Heart left ventricle (tissue), 16 donors: ENCODE data around the gene JUN. TPM values are rescaled to one million over a fixed set of nuclear protein-coding genes. Genes with fewer than 3 reads are reported as not detected.

Experiments
- ATAC-seq, 4 donors: fragments of 200-7000 bp; cut with Tn5 transposase; one replicate each; pipeline ENCODE4 v1.9.1; 2020 to 2022; ENCODE audit warnings: moderate library complexity in 4 of 4, mild to moderate bottlenecking in 3 of 4, moderate number of reproducible peaks in 1 of 4
- DNase-seq, 5 donors: peaks; one replicate each; pipeline ENCODE4 v3.0.0-alpha.2; 2020
- H3K27ac ChIP-seq, 12 donors: fragments of 200-600 bp; sonication (generic) in 4 of 12; one replicate each; pipeline versions ENCODE4 v1.5.0 to v1.8.0; 2016 to 2022; ENCODE audit warnings: mild to moderate bottlenecking in 2 of 12
- H3K27me3 ChIP-seq, 9 donors: fragments of 200-600 bp; sonication (generic) in 2 of 9; one replicate each; pipeline versions ENCODE4 v1.5.1 to v1.8.0; 2016 to 2022; ENCODE audit warnings: mild to moderate bottlenecking in 3 of 9
- H3K36me3 ChIP-seq, 9 donors: fragments of 200-600 bp; sonication (generic) in 2 of 9; one replicate each; pipeline versions ENCODE4 v1.5.0 to v1.8.0; 2018 to 2022; ENCODE audit warnings: mild to moderate bottlenecking in 2 of 9
- H3K4me1 ChIP-seq, 12 donors: fragments of 200-600 bp; sonication (generic) in 4 of 12; one replicate each; pipeline versions ENCODE4 v1.5.0 to v1.8.0; 2016 to 2022; ENCODE audit warnings: mild to moderate bottlenecking in 3 of 12
- H3K4me3 ChIP-seq, 12 donors: fragments of 200-600 bp; sonication (generic) in 4 of 12; one replicate each; pipeline versions ENCODE4 v1.5.0 to v1.8.0; 2017 to 2022; ENCODE audit warnings: mild to moderate bottlenecking in 9 of 12, moderate library complexity in 4 of 12
- H3K9me3 ChIP-seq, 12 donors: fragments of 200-600 bp; sonication (generic) in 4 of 12; one replicate each; pipeline versions ENCODE4 v1.5.0 to v1.8.0; 2016 to 2022; ENCODE audit warnings: mild to moderate bottlenecking in 1 of 12
- POLR2A ChIP-seq, 2 donors: fragments of 450-650 bp; IDR thresholded peaks; one replicate each; pipeline ENCODE4 v1.6.1; 2017; ENCODE audit warnings: antibody characterized with exemption in 2 of 2, mild to moderate bottlenecking in 2 of 2, moderate library complexity in 2 of 2
- WGBS, 4 donors: extraction: QIAGEN DNeasy Blood & Tissue Kit in 2 of 4; methylation state at CpG; one replicate each; pipeline versions ENCODE4 v1.1.5 to v1.1.7; 2013 to 2018; 5-methylcytosine and 5-hydroxymethylcytosine counted together
- intact Hi-C, 10 donors: fragments of 100-400 bp; cut with DNase I; formaldehyde crosslinking; loops; one replicate each; pipeline versions ENCODE4 v1.11.1 to v1.14.2; 2022
- polyA plus RNA-seq, 2 donors: library from polyadenylated mRNA; stranded (reverse); fragments of 200-250 nt; gene quantifications; one replicate each; pipeline ENCODE4 v1.2.3, GENCODE V29; 2013
- total RNA-seq, 9 donors: library from RNA; depleted of rRNA in 2 of 9; stranded (reverse); fragments of >200 nt in 2 of 9; fragmentation: NEBNext Ultra II Directional in 3 of 9; extraction: Animal tissue kit (Norgen Biotek cat#: 25700) in 3 of 9; gene quantifications; one replicate each; pipeline versions ENCODE4 v1.1.0 to v1.2.4, GENCODE V29; 2016 to 2023
- TF ChIP-seq, protein P1 (sequence below), 12 donors: fragments of 200-600 bp; sonication (generic) in 4 of 12; IDR thresholded peaks; one replicate each; pipeline versions ENCODE4 v1.5.0 to v1.8.0; 2018 to 2022; ENCODE audit warnings: antibody characterized with exemption in 12 of 12, mild to moderate bottlenecking in 5 of 12
- donor health status: ischemic (EF 13 %, LVEDD 7.1; RV severe dilation, severe dysfunction).
- donor health status: healthy with polysubstance abuse.
- donor health status: DM: no; HTN: yes; CAD: no.
- donor health status: DM: no; HTN: no; CAD: no.
- donor health status: ischemic (EF 25% LVEDD 6.9; RV normal size, moderate dysfunction).
- donor health status: ischemic (EF 25% LVEDD 5.7; RV mildly dilated, moderate dysfunction).
- donor health status: healthy.
- donor health status: DM: yes; HTN: yes; CAD: no.
- donor health status: ischemic (EF 35%, LVEDD 5.7; RV mildly dilated, moderate dysfunction).
- donor health status: nonischemic (EF 11% LVEDD 7.7; RV severe dilation, severe dysfunction).
- donor health status: DM: yes; HTN: yes; CAD: no.
- donor health status: PGD.
- donor health status: ischemic (EF 29% LVEDD 5.4; RV normal size, mild dysfunction).
- donor health status: nonischemic (EF 23%, LVEDD 6.1; RV moderate dilation, normal function).

The JUN gene
- total and polyA plus RNA-seq, 11 donors = 57.1 to 133 (median 82.8) TPM

DNA sequence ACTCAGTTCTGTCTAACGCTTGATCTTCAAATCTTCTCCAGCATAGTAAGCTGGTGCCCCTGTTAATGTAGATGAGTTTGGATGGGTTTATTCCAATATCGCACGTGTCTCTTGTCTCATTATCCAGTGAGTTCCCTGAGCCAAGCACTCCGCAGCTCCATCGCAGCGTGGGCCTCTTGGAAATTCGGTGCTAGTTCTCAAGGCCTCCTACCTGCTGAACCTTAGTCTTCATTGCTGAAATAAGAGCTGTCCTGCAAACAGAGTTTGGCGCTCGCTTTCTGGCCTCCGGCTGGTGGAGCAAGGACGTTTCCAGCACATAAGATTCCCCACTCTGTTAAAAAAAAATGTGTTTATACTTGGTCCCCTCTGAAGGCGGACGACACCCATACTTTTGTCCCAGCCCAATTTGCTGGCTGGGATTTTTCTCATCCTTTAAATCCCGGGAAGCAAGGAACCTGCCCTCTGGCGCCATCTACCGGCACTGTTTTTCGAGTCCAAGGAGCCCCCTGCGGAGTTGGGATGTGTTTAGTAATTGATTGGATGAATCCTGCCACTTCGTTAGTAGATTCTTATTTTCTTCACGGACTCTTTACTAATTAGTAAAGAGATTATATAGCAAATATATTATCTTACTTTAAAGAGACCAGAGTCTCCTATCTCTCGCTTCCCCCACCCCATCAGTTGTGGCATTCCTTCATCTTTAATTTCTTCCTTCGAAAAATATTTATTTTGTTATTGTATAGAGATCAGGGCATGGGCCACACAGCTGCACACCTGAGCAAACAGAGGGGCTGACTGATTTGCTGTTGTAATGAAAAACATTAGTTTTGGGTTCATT is 14.7 kb downstream of the JUN start:
- 38 to 41% (median 38%) methylated on average over 22 of the region's 22 CpGs for WGBS, 4 donors
- Histone ChIP-seq H3K9me3 (no peaks in the 10 kb centered on the region), H3K4me1 (peaks cover 3 to 26% (median 18%) of the 10 kb centered on the region in 12 donors), H3K4me3 (no peak overlapping the region), H3K27me3 (no peaks in the 10 kb centered on the region), H3K36me3 (no peaks in the 10 kb centered on the region), H3K27ac (no peak overlapping the region)
- ATAC-seq = peak in 2 of 4 donors; percentile 10 to 51
- intact Hi-C loops = loop anchor here in 7 of 10 donors (1.0 to 2.0 kb wide), 2 partner anchors 28 to 29 kb away; no protein-coding TSS in a partner anchor
- DNase-seq = peak; percentile 72 to 86 (median 74)
- TF ChIP-seq, protein P1, sequence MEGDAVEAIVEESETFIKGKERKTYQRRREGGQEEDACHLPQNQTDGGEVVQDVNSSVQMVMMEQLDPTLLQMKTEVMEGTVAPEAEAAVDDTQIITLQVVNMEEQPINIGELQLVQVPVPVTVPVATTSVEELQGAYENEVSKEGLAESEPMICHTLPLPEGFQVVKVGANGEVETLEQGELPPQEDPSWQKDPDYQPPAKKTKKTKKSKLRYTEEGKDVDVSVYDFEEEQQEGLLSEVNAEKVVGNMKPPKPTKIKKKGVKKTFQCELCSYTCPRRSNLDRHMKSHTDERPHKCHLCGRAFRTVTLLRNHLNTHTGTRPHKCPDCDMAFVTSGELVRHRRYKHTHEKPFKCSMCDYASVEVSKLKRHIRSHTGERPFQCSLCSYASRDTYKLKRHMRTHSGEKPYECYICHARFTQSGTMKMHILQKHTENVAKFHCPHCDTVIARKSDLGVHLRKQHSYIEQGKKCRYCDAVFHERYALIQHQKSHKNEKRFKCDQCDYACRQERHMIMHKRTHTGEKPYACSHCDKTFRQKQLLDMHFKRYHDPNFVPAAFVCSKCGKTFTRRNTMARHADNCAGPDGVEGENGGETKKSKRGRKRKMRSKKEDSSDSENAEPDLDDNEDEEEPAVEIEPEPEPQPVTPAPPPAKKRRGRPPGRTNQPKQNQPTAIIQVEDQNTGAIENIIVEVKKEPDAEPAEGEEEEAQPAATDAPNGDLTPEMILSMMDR (IDR thresholded peaks at IDR 0.05) = peak; percentile 75 to 92 (median 86)
- no peak for TF ChIP-seq POLR2A (IDR thresholded peaks at IDR 0.05)

- Histone ChIP-seq H3K27me3 (no peaks in the 10 kb centered on the region), H3K36me3 (no peaks in the 10 kb centered on the region), H3K4me1 (peaks cover 2 to 22% (median 11%) of the 10 kb centered on the region in 12 donors), H3K4me3 (no peak overlapping the region), H3K9me3 (no peaks in the 10 kb centered on the region), H3K27ac (no peak overlapping the region)
- ATAC-seq (no peak), DNase-seq (no peak)
- WGBS, 4 donors = 85 to 93% (median 90%) methylated on average over 5 of the region's 5 CpGs
- TF ChIP-seq, protein P1 (IDR thresholded peaks at IDR 0.05) = no peak
- no peak for TF ChIP-seq POLR2A (IDR thresholded peaks at IDR 0.05)
- intact Hi-C loops = loop anchor here in 5 of 10 donors (1.0 to 2.0 kb wide), 2 partner anchors 27 to 28 kb away; no protein-coding TSS in a partner anchor
Observed at GRCh38 chr1:58768191-58768731, 15.6 kb downstream of the JUN start.

DNA sequence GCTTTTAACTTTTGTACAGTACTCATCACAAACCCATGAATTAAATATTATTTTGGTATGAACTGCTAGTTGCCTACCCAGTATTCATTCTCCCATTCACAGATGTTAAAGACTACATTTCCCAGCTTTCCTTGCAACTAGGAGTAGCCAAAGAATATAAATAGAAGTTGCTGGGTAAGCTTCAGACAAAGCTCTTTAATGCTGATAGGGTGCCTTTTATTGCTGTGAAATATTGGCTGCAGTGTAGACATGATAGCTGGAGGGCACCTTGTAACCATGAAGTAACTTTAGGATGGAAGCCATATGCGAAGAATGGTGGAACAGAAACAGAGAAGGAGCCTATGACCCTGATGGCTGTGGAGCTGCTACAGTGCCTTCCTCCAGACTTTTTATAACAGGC is 16.7 kb downstream of the JUN start:
- peak in 3 of 4 donors; percentile 29 to 70 (median 39) for ATAC-seq
- H3K4me1 ChIP-seq = peaks cover 0 to 19% (median 9%) of the 10 kb centered on the region in 12 donors
- no peaks in the 10 kb centered on the region for H3K9me3 ChIP-seq
- intact Hi-C loops = loop anchor here in 1 of 10 donors (2.0 kb wide), 1 partner anchor 22 kb away; no protein-coding TSS in a partner anchor
- 81 to 92% (median 89%) methylated on average over 1 of the region's 1 CpG for WGBS, 4 donors
- no peak for TF ChIP-seq POLR2A (IDR thresholded peaks at IDR 0.05)
- TF ChIP-seq, protein P1 (IDR thresholded peaks at IDR 0.05) = no peak
- DNase-seq = no peak
- H3K27me3 ChIP-seq = no peaks in the 10 kb centered on the region
- H3K4me3 ChIP-seq = no peak overlapping the region
- H3K27ac ChIP-seq = no peak overlapping the region
- no peaks in the 10 kb centered on the region for H3K36me3 ChIP-seq

GRCh38 chr1:58765441-58765840 is 18.4 kb downstream of the JUN start:
- H3K4me3 ChIP-seq = no peak overlapping the region
- no peak for ATAC-seq
- DNase-seq = no peak
- no peaks in the 10 kb centered on the region for H3K9me3 ChIP-seq
- H3K4me1 ChIP-seq = peaks cover 0 to 19% (median 9%) of the 10 kb centered on the region in 12 donors
- no peaks in the 10 kb centered on the region for H3K27me3 ChIP-seq
- intact Hi-C loops = no loop called here
- no peaks in the 10 kb centered on the region for H3K36me3 ChIP-seq
- no peak overlapping the region for H3K27ac ChIP-seq
- WGBS, 4 donors = 80 to 92% (median 89%) methylated on average over 2 of the region's 2 CpGs
- no peak for TF ChIP-seq POLR2A (IDR thresholded peaks at IDR 0.05)
- TF ChIP-seq, protein P1 (IDR thresholded peaks at IDR 0.05) = no peak
